GM21423 (cell line): ENCODE measurements around the gene RELL2.

ENCODE experiments used
- ATAC-seq: cut with Tn5 transposase; IDR thresholded peaks from one replicate; pipeline ENCODE4 v1.9.1; 2021; ENCODE audit warnings: mild to moderate bottlenecking, moderate library complexity; ENCODE audit not compliant: unreplicated experiment

The RELL2 gene

DNA sequence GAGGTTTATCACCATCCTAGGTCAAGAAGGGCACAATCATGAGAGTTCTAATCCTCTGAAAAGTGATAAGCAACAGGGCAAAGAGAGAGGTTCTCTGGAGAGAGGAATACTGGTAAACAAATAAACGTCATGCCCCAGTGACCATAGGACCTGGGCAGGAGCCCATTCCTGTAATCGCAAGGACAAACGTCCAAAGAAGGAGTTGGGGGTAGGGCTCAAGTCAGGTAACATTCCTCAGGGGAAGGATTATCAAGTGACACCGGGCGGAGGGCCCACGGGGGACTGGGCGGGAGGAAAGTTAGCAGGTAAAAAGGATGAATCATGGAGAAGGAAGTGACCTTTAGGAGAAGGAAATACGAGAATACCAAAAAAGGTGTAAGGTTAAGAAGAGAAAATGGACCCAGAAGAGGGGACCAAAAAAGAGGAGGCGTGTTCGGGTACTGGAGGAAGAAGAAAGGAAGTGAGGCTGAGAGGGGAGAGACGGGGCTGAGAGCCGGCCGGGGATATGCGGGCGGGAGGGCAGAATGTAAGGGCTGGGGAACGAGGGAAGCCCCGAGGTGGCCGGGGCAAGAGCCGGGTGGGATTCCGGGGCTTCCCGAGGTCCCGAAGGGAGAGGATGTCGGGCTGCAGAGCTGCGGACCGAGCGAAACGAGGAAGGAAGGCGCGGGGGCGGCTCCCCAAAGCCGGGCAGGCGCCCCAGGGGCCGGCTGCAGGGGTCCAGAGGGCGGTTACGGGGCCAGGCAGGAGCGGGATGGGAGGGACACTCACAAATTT lies 18.6 kb upstream of the RELL2 start:
- ATAC-seq: peak; percentile 19

DNA sequence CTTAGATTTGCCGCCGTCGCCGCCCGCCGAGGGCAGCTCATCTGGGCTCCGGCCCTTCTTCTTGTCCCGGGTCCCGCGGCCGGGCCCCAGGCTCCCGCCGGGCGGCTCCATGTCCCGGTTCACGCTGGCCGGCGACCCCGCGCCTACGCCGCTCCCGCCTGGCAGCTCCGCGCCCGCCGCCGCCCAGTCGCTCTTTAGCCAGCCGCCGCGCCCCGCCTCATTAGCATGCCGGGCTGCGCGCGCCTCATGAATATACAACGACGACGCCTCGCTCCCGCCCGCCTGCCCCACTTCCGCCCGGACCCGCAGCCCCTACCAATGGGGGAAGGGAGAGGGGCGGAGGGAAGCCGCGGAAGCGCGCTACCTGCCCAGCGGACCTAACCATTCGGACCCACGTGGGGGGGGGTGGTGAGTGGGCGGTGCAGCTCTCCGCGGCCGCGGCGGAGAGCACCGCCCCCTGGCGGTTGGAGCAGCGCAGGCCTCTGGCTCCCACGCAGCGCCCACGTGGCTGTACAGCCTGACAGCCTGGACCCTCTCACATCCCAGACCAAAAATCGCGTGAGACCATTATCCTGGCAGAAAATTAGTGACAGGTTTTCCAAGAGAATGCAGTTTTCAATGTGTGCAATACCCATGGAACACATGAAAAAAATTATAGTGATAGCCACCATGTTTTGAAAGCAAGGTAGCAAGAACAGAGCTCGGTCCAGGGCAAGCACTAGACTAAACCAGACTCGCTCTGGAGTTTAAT lies 17.8 kb upstream of the RELL2 start, which contains the start of gene DIAPH1:
Gene DIAPH1 (minus strand): TSS at position 197 of the 751 bp plus-strand sequence. CDS start 86 bp downstream, at position 111.
- peak; percentile 86 for ATAC-seq

DNA sequence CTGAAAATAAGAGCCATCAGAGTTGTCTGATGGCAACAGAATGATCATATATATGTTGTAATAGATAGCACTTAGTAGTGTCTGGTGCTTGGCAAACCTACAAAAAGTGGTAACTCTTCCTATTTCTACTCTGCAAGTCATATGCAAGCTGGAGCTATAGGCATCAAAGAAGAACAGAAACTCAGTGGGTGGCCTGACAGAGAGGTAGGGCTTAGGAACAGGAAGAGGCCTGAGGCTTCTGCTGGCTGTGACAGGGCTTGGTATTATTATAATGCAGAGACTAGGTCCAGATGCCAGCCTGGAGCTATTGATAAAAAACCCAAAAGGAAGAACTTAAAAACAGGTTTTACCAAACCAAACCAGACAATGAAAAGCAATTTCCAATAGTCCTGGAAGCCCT lies 13.6 kb upstream of the RELL2 start:
- peak; percentile 28 for ATAC-seq

DNA sequence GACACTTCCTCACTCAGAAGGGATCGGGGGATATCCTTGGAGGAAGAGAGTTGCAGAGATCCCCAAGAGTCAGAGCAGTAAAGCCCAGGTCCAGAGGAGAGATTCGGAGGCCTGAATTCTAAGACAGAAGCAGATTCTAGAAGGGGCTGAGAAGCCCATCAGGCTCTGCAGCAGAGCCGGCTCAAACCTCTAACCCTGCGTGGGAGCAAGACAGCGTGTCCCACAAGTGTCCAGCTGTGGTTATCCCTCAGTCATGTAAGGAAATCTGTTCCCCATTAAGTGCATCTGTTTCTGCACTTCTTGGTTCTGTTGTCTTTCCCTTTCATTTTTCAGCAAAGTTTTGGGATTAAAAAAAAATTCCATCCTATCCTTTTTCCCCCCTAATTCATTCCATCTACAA lies 13.2 kb upstream of the RELL2 start:
- ATAC-seq: no peak

DNA sequence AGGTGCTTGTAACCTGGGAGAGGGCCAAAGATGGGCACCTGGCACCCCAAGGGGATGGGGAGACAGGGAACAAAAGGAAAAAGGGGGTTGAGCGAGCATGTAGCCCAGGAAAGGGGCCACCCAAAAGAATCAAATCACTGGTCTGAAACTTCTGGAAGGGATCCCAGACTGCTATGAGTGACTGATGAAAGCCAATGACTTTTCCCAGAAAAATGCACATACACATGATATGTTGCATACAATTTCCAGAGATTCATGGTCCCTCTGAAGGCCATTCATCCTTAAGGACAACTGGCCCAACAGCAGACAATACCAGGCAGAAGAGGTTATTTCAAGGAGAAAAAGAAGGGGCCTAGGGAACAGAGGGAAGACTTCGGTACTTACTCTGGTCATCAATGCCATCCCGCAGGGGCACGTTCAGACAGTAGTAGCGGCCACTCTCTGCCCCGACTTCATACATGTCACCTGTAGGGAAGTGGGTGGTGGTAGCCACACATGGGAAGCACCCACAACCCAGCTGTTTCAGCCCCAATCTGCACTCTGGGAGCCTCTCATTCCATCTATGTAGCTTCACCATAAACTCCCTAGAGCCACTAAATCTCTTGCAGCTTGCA lies 8.5 kb upstream of the RELL2 start:
- no peak for ATAC-seq

DNA sequence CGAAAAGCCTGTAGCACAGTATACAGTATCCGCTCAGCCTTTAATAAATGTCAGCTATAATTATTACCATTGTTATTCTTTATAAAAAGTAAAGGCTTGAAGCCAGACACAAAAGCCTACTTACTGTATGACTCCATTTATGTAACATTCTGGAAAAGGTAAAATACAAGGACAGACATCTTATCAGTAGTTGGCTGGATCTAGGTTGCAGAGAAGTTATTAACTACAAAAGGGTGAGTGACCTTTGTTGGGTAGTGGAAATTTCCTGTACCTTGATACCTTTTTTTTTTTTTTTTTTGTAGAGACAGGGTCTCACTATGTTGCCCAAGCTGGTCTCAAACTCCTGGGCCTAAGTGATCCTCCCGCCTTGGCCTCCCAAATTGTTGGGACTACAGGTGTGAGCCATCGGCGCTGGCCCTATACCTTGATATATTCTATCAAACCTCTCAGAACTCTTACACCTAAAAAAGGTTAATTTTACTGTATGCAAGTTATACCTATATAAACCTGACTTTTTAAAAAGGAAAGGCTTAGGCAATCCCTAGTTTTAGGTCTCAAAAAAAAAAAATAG lies 6.1 kb upstream of the RELL2 start:
- no peak for ATAC-seq

DNA sequence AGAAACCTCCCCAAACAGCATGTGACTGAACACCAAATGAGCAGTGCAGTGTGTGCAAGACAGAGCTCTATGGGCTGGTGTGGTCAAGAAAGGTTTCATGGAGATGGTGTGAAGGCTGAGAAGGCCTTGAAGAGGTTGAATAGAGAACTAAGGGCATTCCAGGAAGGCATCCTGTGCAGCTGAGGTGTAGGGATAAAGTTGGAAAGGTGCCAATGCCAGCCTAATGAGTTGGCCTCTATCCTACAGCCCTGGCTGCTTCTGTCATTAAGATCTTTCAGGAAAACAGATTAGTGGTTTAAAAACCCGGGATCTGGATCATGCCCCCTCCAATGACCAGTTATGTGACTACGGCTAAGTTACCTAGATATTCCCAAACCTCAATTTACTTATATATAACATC lies 4.1 kb upstream of the RELL2 start:
- ATAC-seq: no peak

DNA sequence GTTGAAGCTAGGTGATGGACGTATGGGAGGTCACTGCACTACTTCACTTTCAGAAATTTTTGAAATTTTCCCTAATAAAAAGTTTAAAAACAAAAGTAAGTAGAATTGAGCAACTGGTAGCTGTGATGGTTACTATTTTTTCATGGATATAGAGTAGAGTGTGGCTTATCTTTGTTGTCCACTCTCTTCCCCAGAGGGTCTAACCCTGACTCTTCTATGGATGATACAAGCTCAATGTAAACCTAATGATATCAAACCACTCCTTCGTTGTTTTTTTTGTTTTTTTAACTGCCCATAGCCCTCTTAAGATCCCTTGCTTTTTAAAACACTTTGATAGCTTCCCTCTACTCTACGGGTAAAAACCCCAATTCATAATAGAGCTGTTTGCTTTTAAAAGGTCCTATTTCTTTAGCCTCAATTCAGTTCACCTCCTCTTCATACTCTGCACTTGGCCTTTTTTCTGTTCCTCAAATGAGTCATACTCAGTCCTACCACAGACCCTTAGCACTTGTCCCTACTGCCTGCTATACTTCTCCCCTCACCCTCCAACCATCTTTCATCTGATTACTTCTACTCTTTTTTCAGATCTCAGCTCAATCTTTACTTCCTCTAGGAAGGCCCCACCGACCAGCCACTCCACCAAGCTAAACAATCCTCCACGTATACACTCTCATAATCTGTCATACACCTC lies 2.8 kb upstream of the RELL2 start:
- peak; percentile 62 for ATAC-seq

DNA sequence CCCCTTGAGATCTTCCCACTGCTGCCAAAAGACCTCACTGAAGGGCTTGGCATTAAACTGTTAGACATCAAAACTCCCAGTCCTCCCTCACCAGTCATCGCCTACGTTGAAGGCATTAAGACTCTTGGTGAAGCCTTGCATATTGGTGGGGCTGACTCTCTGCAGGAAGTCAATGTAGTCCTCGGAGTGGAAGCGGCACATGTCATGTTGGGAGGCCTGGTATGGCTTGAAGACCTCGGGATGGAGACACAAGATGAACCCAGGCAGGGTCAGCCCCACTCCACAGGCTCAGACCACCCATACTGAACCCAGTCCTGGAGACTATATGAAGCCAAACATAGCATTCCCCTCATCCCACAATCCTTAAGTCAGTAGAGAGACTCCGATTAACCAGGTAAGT lies 2.1 kb upstream of the RELL2 start:
- ATAC-seq: no peak

DNA sequence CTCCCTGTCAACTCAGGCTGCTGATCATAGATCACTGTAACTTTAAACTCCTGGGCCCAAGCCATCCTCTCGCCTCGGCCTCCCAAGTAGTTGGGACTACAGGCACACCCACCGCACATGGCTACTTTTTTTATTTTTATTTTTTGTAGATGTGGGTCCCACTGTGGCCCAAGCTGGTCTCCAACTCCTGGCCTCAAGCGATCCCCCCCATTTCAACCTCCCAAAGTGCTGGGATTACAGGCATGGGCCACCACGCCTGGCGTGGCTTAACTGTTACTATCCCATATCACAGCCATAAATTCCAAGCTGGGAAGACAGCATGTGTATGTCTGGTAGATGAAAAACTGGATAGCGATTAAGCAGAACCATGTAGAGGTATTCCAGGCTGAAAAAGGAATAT lies 1.2 kb upstream of the RELL2 start:
- no peak for ATAC-seq

DNA sequence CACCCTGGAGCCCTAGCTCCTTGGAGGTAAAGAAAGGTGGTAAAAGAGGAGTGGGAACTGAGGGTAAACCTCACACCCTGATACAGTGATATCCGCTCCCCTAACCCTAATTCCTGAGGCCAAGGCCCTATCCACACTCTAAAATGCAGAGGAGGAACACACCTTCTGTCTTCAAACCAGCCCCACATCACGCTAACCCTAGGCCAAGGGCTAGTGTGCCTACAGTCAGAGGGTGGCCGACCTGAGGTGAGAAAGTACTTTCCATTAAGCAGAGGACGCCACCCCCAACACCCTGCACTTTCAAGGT lies 738 bp upstream of the RELL2 start:
- no peak for ATAC-seq

DNA sequence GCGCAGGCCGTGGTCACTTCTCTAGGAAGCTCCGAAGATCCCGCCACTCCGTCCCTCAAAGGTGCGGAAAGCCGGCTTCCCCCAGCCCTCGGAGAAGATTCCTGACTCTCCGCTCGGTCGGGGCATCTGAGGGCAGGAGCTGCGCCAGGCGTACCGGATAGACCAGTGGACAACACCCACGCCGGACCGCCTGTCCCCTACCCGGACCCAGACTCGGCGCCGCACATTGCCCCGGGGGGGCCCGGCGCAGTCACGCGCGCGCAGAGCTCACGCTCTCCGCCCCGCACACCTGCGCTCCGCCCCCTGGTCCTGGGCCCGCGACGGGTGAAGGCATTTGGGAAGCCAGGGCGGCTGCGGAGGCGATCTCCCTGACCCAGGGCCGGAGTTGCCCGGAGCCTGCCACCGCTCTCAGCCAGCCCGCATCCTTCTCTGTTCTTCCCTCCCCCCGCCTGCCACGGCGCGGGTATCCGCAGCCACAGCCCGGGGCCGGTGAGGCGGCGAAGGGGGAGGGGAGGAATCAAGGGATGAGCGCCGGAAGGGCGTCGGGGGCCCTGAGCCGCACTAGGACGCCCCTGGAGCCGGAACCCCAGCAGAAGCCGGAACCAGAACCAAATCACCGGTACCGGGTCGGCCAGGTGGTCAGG lies 448 bp downstream of the RELL2 start:
- peak; percentile 20 for ATAC-seq

DNA sequence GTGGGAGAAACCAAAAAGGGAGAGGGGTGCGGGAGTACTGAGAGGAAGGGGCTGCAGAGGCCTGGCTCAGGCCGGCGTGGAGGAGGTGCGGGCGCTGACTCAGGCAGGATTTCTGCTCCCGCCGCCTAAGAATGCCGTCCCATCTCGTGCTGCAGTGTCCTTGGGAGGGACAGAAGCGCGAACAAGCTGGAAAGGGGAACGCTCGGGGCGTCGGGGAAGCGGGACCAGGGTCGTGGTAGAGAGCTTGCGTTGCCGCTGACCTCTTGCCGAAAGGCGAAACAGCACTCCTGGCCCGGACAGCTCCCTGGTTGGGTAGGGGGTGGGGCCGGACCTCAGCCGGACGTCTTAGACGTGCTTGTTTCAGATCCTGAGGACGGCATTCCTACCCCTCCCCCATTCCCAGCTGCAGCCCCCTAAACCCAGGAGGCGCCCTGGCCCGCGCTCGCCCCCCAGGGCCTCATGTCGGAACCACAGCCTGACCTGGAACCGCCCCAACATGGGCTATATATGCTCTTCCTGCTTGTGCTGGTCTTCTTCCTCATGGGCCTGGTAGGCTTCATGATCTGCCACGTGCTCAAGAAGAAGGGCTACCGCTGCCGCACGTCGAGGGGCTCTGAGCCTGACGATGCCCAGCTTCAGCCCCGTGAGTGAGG lies 1.1 kb downstream of the RELL2 start:
- peak; percentile 21 for ATAC-seq

DNA sequence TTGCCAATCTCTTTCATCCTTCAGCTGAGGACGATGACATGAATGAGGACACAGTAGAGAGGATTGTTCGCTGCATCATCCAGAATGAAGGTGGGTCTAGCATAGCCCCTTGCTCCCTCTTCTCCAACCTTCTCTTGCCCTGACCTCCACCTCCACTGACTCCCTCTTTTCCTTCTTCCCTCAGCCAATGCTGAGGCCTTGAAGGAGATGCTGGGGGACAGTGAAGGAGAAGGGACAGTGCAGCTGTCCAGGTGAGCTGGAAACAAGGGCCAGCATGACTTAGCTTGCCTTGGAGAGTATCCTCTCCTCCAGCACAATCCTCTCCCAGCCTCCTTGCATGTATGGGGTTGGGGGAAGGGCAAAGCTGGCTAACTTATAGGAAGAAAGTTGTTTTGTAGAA lies 2.0 kb downstream of the RELL2 start:
- ATAC-seq: no peak

DNA sequence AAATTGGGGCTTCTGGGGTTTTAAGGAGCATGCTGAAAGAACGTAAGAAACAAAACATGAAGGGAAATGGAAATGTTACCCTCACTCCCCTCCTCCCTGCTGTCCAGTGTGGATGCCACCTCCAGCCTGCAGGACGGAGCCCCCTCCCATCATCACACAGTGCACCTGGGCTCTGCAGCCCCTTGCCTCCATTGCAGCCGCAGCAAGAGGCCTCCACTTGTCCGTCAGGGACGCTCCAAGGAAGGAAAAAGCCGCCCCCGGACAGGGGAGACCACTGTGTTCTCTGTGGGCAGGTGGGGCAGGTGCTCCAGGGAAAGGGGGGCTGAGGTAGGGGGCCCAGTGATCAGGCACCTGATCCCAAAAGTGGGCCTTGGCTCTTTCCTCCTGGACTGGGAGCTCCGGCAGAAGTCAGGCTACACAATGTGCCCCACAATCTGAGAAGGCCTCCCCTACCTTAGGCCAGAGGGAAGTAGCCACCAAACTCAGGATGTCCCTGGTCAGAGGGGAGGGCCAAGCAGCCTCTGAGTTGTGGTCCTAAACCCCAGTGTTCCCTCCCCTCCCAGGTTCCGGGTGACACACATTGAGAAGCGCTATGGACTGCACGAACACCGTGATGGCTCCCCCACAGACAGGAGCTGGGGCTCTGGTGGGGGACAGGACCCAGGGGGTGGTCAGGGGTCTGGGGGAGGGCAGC lies 2.7 kb downstream of the RELL2 start:
- ATAC-seq: no peak

DNA sequence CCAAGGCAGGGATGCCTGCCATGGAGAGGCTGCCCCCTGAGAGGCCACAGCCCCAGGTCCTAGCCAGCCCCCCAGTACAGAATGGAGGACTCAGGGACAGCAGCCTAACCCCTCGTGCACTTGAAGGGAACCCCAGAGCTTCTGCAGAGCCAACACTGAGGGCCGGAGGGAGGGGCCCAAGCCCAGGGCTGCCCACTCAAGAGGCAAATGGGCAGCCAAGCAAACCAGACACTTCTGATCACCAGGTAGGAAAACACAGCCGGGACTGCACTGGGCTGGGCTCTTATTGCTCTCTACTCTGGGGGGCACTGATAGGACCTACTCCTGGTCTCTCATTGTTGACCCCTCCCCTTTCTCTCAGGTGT lies 3.2 kb downstream of the RELL2 start:
- ATAC-seq: no peak

DNA sequence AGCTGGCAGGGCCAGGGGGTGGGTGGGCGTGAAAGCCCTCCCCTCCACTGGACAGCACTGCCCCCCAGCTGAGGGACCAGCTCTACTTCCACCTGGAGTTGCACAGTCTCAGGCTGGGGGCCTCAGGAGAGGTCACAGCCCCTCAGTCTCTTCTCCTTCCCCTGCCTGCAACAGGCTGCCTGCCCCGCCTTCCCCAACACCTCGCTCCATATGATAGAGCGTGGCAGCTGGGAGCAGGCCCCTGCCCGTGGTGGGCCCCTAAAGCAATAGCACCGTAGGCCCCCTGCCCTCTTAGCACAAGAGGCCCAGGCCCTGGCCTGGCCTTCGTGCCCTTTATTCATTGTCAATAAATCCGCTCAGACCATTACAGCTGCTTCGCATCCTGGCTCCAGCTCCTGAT lies 3.9 kb downstream of the RELL2 start:
- ATAC-seq: no peak

DNA sequence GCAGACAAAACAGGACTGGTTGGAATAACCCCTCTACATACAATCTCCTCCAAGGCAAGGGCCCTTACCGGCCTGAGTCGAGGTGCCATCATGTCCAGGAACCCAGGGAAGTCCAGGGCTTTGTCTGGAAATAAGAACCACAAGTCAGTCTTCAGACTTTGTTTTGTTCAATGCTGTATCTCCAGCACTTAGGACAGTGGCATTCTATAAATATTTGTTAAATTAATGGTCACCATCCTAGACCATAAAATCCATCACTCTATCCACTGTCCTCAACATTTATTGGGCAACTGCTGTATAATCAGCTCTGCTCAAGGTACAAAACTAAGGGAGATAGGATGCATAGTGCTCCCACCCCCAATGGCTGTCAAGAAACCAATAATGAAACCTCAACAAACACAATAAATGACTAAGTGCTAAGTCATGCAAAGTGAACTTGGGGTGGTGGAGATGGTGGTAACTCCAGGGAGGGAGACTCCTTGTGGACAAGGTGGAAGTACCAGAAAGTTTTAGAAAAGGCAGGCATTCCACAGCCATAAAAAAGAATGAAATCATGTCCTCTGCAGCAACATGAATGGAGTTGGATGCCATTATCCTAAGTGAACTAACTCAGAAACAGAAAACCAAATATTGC lies 5.0 kb downstream of the RELL2 start:
- ATAC-seq: peak; percentile 44

DNA sequence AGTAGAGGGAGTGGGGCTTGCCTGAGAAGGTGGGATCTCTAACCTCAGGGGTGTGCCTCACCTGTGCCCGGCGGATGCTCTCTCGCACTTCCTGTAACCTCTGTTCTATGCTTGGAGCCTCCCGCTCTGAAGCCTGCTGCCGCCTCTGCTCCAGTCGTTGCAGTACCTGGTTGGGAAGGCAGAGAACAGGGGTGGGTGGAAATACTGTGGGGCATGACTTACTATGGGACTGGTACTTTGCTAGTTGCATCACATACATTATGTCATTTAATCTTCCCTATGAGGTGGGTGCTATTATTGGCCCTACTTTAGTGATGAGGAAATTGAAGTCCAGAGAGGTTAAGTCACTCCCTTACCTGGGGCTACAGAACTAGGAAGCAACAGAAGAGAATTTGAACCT lies 9.2 kb downstream of the RELL2 start:
- no peak for ATAC-seq
